WTC11 (cell line): ENCODE data around the gene MLLT1.

Source experiments
- CREB1 ChIP-seq: sonication (generic); formaldehyde crosslinking; IDR thresholded peaks from 2 replicates; pipeline ENCODE4 v1.8.0; 2023; ENCODE audit warnings: mild to moderate bottlenecking, missing genetic modification reagents
- CTCF ChIP-seq: fragments of 200-600 bp; IDR thresholded peaks from 2 replicates; pipeline ENCODE4 v1.8.0; 2022; ENCODE audit warnings: antibody characterized with exemption
- MAX ChIP-seq: sonication (generic); formaldehyde crosslinking; IDR thresholded peaks from 2 replicates; pipeline ENCODE4 v1.8.0; 2022; ENCODE audit warnings: mild to moderate bottlenecking, missing genetic modification reagents

- TF ChIP-seq CTCF (no peak), CREB1 (no peak), MAX (CRISPR knock-in tag) (no peak)
These were observed 6.7 kb downstream of the MLLT1 start for GRCh38 chr19:6272913-6273600.
